HepG2 (cell line): ENCODE results near the gene REEP2. TPM values are rescaled to one million over a fixed set of nuclear protein-coding genes. Genes with fewer than 3 reads are reported as not detected.

Source experiments
- ELF3 ChIP-seq: IDR thresholded peaks from 2 replicates; pipeline ENCODE4 v1.6.1; 2016; ENCODE audit warnings: missing genetic modification reagents, missing compliant biosample characterization
- ELK4 ChIP-seq: sonication (generic); formaldehyde crosslinking; IDR thresholded peaks from 2 replicates; pipeline ENCODE4 v1.9.0; 2021; ENCODE audit warnings: missing genetic modification reagents, borderline replicate concordance
- HNF1A ChIP-seq, 2 experiments: sonication (generic) in 1 of 2; formaldehyde crosslinking in 1 of 2; IDR thresholded peaks; 2 replicates each; pipeline versions ENCODE4 v1.4.0 to v1.6.1; 2016 to 2020; ENCODE audit warnings: borderline replicate concordance in 1 of 2, low read depth in 1 of 2, mild to moderate bottlenecking in 1 of 2, missing genetic modification reagents in 1 of 2
- KLF16 ChIP-seq, 2 experiments: sonication (generic) in 1 of 2; formaldehyde crosslinking in 1 of 2; IDR thresholded peaks; 2 replicates each; pipeline versions ENCODE4 v1.6.1 to v1.8.0; 2016 to 2023; ENCODE audit warnings: missing genetic modification reagents in 2 of 2, missing compliant biosample characterization in 1 of 2
- MED13 ChIP-seq: sonication (generic); formaldehyde crosslinking; IDR thresholded peaks from 2 replicates; pipeline ENCODE4 v1.5.0; 2020; ENCODE audit warnings: missing genetic modification reagents
- MLXIP ChIP-seq: sonication (generic); formaldehyde crosslinking; IDR thresholded peaks from 2 replicates; pipeline ENCODE4 v1.9.0; 2021; ENCODE audit warnings: missing genetic modification reagents, borderline replicate concordance
- NCOA1 ChIP-seq: sonication (generic); formaldehyde crosslinking; IDR thresholded peaks from 2 replicates; pipeline ENCODE4 v1.9.0; 2021; ENCODE audit warnings: missing genetic modification reagents
- POLR2G ChIP-seq: fragments of 200-400 bp; formaldehyde crosslinking; IDR thresholded peaks from 2 replicates; pipeline ENCODE4 v1.6.1; 2018; ENCODE audit warnings: mild to moderate bottlenecking, low read depth, low read length, moderate library complexity
- SALL2 ChIP-seq: sonication (generic); formaldehyde crosslinking; IDR thresholded peaks from 2 replicates; pipeline ENCODE4 v1.8.1; 2023; ENCODE audit warnings: mild to moderate bottlenecking, missing genetic modification reagents, inconsistent platforms
- SNAPC2 ChIP-seq: sonication (generic); formaldehyde crosslinking; IDR thresholded peaks from 2 replicates; pipeline ENCODE4 v1.8.1; 2022; ENCODE audit warnings: mild to moderate bottlenecking, missing genetic modification reagents
- SP4 ChIP-seq: sonication (generic); formaldehyde crosslinking; IDR thresholded peaks from 2 replicates; pipeline ENCODE4 v1.8.1; 2023; ENCODE audit warnings: mild to moderate bottlenecking, missing genetic modification reagents
- TCF7 ChIP-seq: sonication (generic); IDR thresholded peaks from 2 replicates; pipeline ENCODE4 v1.6.1; 2016; ENCODE audit warnings: antibody characterized with exemption, low read depth
- ZBTB26 ChIP-seq: IDR thresholded peaks from 2 replicates; pipeline ENCODE4 v1.6.1; 2016; ENCODE audit warnings: missing compliant biosample characterization, missing genetic modification reagents, borderline replicate concordance
- ZNF232 ChIP-seq: sonication (generic); formaldehyde crosslinking; IDR thresholded peaks from 2 replicates; pipeline ENCODE4 v1.4.0; 2020; ENCODE audit warnings: missing genetic modification reagents, borderline replicate concordance
- ZNF496 ChIP-seq: sonication (generic); formaldehyde crosslinking; IDR thresholded peaks from 2 replicates; pipeline ENCODE4 v1.8.1; 2023; ENCODE audit warnings: mild to moderate bottlenecking, moderate library complexity, missing genetic modification reagents; ENCODE audit not compliant: insufficient replicate concordance
- ZNF713 ChIP-seq: sonication (generic); formaldehyde crosslinking; IDR thresholded peaks from 2 replicates; pipeline ENCODE4 v1.4.0; 2020; ENCODE audit warnings: mild to moderate bottlenecking, missing genetic modification reagents
- polyA plus RNA-seq, 8 experiments: library from polyadenylated mRNA; depleted of rRNA in 3 of 8; stranded (reverse) in 7 of 8; unstranded in 1 of 8; fragments of >200 nt; fragmentation: Illumina TruSeq in 4 of 8; extraction: Trizol in 4 of 8; gene quantifications; 2 replicates each; pipeline versions ENCODE4 v1.2.1 to v1.2.3, GENCODE V29; 2011 to 2016; ENCODE audit warnings: low read depth in 4 of 8, missing spikeins in 1 of 8, mixed read lengths in 1 of 8; ENCODE audit not compliant: insufficient read depth in 1 of 8
- total RNA-seq, 5 experiments: library from RNA; depleted of rRNA; stranded (reverse); fragments of >200 nt; fragmentation: Illumina TruSeq; extraction: Trizol; gene quantifications; 2 replicates each; pipeline ENCODE4 v1.2.3, GENCODE V29; 2016; ENCODE audit warnings: low read depth in 1 of 5

REEP2 gene
- total and polyA plus RNA-seq, 2 of the 13 experiments (the other 11 are each of a cell fraction or from before 2014, with no cell fraction given) = 5.3 to 7.8 TPM

- no peak for TF ChIP-seq ZNF232 (CRISPR knock-in tag)
- no peak for TF ChIP-seq ZNF713
- TF ChIP-seq ZNF496 (CRISPR knock-in tag) = no peak
- no peak for TF ChIP-seq MED13 (CRISPR knock-in tag)
- TF ChIP-seq MLXIP (CRISPR knock-in tag) = no peak
- no peak for TF ChIP-seq SNAPC2 (CRISPR knock-in tag)
- no peak for TF ChIP-seq KLF16 (CRISPR knock-in tag; IDR thresholded peaks at IDR 0.05)
- TF ChIP-seq HNF1A (IDR thresholded peaks at IDR 0.05; ENCODE audit: low read depth) = no peak
- TF ChIP-seq HNF1A (CRISPR knock-in tag; IDR thresholded peaks at IDR 0.05; ENCODE audit: borderline replicate concordance) = no peak
- TF ChIP-seq TCF7 = no peak
- TF ChIP-seq SALL2 (CRISPR knock-in tag) = peak; percentile 79
- no peak for TF ChIP-seq ELK4 (CRISPR knock-in tag)
- no peak for TF ChIP-seq POLR2G
- TF ChIP-seq ZBTB26 (CRISPR knock-in tag) = no peak
- peak; percentile 30; the same call in 1 of the 2 replicates for TF ChIP-seq ELF3 (CRISPR knock-in tag)
- no peak for TF ChIP-seq NCOA1
- TF ChIP-seq SP4 (CRISPR knock-in tag) = peak; percentile 22; the same call in 1 of the 2 replicates
These were observed 10.8 kb downstream of the REEP2 start (continued) for GRCh38 chr5:138449501-138450239.
